Activated CD8-positive, alpha-beta T cell treated with anti-CD3 and anti-CD28 coated beads for 36 hours (primary cell): Measurements from ENCODE around the gene CAVIN1. TPM values are rescaled to one million over a fixed set of nuclear protein-coding genes. Genes with fewer than 3 reads are reported as not detected.

Experiments
- ATAC-seq: fragments of 200-7000 bp; cut with Tn5 transposase; one replicate; pipeline ENCODE4 v1.10.0; 2021; ENCODE audit warnings: mild to moderate bottlenecking, moderate library complexity
- CTCF ChIA-PET: fragments of 350-600 bp; sonication (Branson Sonifier 250); formaldehyde crosslinking; loops from one replicate; lab custom pipeline; 2021; ENCODE audit warnings: antibody characterized with exemption; lab: Charles Lee
- POLR2A ChIA-PET: fragments of 350-600 bp; sonication (Branson Sonifier 250); formaldehyde crosslinking; loops from one replicate; lab custom pipeline; 2021; ENCODE audit warnings: antibody characterized with exemption; lab: Charles Lee
- DNase-seq: peaks from one replicate; pipeline ENCODE4 v3.0.0-alpha.2; 2020
- H3K27ac Mint-ChIP-seq: one replicate; pipeline ENCODE4 v1.8.0; 2021; ENCODE audit warnings: mild to moderate bottlenecking, mixed read lengths
- H3K27me3 Mint-ChIP-seq: one replicate; pipeline ENCODE4 v1.8.0; 2021; ENCODE audit warnings: mixed read lengths
- H3K36me3 Mint-ChIP-seq: one replicate; pipeline ENCODE4 v1.8.0; 2021; ENCODE audit warnings: low read depth, mixed read lengths
- H3K4me1 Mint-ChIP-seq: one replicate; pipeline ENCODE4 v1.8.0; 2021; ENCODE audit warnings: low read depth, mixed read lengths
- H3K4me3 Mint-ChIP-seq: one replicate; pipeline ENCODE4 v1.8.0; 2021; ENCODE audit warnings: mild to moderate bottlenecking, moderate library complexity, mixed read lengths
- H3K9me3 Mint-ChIP-seq: one replicate; pipeline ENCODE4 v1.8.0; 2021; ENCODE audit warnings: mixed read lengths
- intact Hi-C: fragments of 100-400 bp; cut with micrococcal nuclease; formaldehyde crosslinking; loops from one replicate; pipeline ENCODE4 v1.10.0; 2022
- total RNA-seq, 2 experiments: library from RNA; stranded (reverse); gene quantifications; one replicate each; pipeline ENCODE4 v1.2.3, GENCODE V29; 2021
- TF ChIP-seq, protein P1 (sequence below): fragments of 200-600 bp; IDR thresholded peaks from one replicate; pipeline ENCODE4 v1.8.0; 2022; ENCODE audit warnings: antibody characterized with exemption, mild to moderate bottlenecking

Gene CAVIN1
- total RNA-seq, 2 experiments from 2014 or later = 1.8 to 2.0 TPM

DNA sequence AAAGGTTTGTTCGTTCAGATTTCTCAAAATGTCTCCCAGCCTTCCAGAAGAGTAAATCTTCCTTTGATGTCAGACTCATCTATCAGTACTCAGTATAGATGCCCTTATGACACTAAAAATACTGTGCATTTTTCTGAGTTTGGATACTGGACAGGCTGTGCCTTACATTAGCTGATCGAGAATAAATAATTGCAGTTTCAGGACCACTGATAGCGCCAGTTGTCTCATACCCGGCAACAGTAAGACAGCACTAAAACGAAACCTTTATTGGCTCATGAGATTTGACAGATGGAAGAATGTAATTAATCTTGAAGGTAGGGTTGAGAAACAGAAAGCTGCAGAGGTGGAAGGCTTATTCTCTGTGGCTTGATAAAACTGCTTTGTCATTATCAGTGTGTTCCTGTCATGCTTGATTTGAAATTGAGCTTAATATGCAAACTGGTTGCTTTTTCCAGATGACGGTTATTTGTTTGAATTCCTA, 36.8 kb upstream of the CAVIN1 start:
- Mint-ChIP-seq H3K9me3 (no peaks in the 10 kb centered on the region), H3K36me3 (no peaks in the 10 kb centered on the region), H3K27me3 (peaks cover 3% of the 10 kb centered on the region), H3K4me3 (peak overlapping the region; percentile 77), H3K27ac (no peak overlapping the region), H3K4me1 (peaks cover 42% of the 10 kb centered on the region)
- TF ChIP-seq, protein P1, sequence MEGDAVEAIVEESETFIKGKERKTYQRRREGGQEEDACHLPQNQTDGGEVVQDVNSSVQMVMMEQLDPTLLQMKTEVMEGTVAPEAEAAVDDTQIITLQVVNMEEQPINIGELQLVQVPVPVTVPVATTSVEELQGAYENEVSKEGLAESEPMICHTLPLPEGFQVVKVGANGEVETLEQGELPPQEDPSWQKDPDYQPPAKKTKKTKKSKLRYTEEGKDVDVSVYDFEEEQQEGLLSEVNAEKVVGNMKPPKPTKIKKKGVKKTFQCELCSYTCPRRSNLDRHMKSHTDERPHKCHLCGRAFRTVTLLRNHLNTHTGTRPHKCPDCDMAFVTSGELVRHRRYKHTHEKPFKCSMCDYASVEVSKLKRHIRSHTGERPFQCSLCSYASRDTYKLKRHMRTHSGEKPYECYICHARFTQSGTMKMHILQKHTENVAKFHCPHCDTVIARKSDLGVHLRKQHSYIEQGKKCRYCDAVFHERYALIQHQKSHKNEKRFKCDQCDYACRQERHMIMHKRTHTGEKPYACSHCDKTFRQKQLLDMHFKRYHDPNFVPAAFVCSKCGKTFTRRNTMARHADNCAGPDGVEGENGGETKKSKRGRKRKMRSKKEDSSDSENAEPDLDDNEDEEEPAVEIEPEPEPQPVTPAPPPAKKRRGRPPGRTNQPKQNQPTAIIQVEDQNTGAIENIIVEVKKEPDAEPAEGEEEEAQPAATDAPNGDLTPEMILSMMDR = no peak
- DNase-seq (peak; percentile 50), ATAC-seq (peak; percentile 67)
- CTCF ChIA-PET = interaction anchor here (0.9 to 2.7 kb wide), 9 partner anchors 10 to 238 kb away, joined by 3 to 8 read pairs (median 4); no protein-coding TSS in a partner anchor
- intact Hi-C loops = no loop called here
- POLR2A ChIA-PET = interaction anchor here (0.8 kb wide), 1 partner anchor 84 kb away, joined by 3 read pairs; no protein-coding TSS in a partner anchor

DNA sequence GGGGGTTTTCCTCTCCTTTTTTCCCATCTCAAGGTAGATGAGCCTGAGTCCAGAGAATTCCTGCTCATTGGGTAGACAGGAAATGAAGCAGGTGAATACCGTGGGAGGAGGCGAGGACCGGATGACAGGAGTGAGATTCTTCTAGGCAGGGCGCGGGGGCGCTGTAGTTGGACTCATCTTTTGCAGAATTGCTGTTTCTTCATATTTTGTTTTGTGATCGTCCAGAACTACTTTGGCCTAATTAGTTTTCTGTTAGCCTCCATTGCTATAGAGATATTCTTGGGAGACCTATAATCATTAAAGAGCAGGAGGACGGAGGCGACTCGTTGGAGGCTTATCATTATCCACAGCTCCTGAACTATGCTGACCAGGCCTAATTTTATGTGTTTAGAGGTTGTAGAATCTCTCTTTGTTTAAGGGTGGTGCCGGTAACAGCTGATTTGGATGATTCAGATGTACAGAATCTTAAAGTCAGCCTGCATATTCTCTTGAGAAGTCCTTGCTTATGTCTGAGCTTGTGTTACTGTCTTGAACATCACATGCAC, 36.3 kb upstream of the CAVIN1 start:
- TF ChIP-seq, protein P1 = no peak
- no peaks in the 10 kb centered on the region for H3K9me3 Mint-ChIP-seq
- H3K4me3 Mint-ChIP-seq = peak overlapping the region; percentile 77
- ChIA-PET POLR2A (interaction anchor here (0.8 kb wide), 1 partner anchor 83 kb away, joined by 3 read pairs; no protein-coding TSS in a partner anchor), CTCF (interaction anchor here (0.9 to 2.7 kb wide), 8 partner anchors 11 to 237 kb away, joined by 3 to 8 read pairs (median 4); no protein-coding TSS in a partner anchor)
- peaks cover 3% of the 10 kb centered on the region for H3K27me3 Mint-ChIP-seq
- intact Hi-C loops = no loop called here
- H3K4me1 Mint-ChIP-seq = peaks cover 42% of the 10 kb centered on the region
- peak overlapping the region; percentile 79 for H3K27ac Mint-ChIP-seq
- no peaks in the 10 kb centered on the region for H3K36me3 Mint-ChIP-seq
- peak; percentile 3 for ATAC-seq
- DNase-seq = peak; percentile 64

DNA sequence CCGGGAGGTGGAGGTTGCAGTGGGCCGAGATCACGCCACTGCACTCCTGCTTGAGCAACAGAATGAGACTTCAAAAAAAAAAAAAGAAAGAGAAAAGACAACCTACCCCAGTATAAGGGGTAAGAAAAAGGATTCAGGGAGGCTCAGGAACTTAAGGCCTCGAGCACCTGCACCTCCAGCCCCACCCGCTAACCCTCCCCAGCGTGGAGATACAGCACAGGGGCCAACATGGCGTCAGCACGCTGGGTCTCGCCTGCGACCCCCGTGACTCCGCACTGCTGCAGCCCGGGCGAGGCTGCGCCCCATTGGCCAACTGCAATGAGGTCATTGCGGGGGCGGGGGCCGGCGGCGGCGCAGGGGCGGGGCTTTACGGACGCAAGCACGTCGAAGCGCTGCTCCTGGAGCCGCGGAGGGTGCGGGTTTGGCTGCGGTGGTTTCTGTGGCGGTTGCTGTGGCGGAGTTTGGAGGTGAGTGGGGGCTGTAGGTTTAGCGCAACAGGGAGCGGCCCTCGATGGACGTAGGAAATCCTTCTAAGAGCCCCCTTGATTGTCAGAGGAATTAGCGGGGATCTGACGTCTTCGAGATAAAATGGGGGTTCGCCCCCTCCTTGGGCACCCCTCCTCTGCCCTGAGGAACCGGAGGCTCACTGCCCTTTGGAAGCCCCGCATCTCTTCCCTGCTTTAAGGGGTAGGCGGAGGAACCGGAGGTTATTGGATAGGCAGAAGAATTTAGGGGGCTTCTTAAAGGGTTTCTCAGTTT, 35.6 kb upstream of the CAVIN1 start, which contains the start of gene ATP6V0A1:
Gene ATP6V0A1, plus strand, starts transcription at position 382 of the 759 bp plus-strand sequence. CDS start 2,017 bp downstream, outside the sequence.
- ATAC-seq = peak; percentile 89
- POLR2A ChIA-PET = no interaction called here
- Mint-ChIP-seq H3K9me3 (no peaks in the 10 kb centered on the region), H3K27me3 (peaks cover 3% of the 10 kb centered on the region), H3K4me1 (peaks cover 42% of the 10 kb centered on the region), H3K27ac (peak within 1 kb of the TSS; percentile 79), H3K4me3 (peak within 1 kb of the TSS; percentile 77), H3K36me3 (no peaks in the 10 kb centered on the region)
- intact Hi-C loops = no loop called here
- CTCF ChIA-PET = interaction anchor here (1.0 to 1.4 kb wide), 3 partner anchors 11 to 73 kb away, joined by 3 to 5 read pairs (median 3); no protein-coding TSS in a partner anchor
- TF ChIP-seq, protein P1 = no peak
- peak; percentile 96 for DNase-seq

DNA sequence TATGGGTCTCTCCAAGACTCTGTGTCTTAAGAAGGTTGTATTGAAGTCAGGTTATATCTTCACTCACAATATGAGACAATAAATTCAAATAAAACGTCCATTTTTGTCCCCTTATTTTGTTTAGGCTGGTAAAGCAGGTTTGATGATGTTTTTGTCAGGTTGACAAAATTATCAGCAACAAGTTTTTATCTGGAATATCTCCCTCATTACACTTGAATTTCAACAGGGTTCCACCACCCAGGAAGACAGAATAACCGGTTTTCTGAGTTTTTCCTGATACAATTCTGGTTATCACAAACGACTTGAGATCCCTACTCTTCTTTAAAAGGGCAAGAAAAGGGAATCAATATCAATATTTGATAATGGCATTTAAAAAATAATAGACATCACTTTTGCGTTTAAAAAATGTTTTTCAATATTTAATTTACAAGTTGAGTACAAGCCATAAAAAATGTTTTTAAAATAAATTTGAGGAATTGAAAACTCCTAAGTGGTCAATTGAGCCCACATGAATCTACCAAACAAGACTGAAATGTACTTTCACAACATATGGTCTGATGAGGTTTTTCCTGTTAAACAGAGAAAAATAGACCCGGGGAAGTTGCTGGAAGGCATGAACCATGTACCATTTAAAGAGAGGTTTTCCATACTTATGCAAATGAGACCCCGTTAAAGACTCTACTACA, 34.2 kb upstream of the CAVIN1 start:
- H3K27ac Mint-ChIP-seq = peak overlapping the region; percentile 13
- H3K4me3 Mint-ChIP-seq = peak overlapping the region; percentile 49
- ChIA-PET POLR2A (interaction anchor here (0.7 to 1.0 kb wide), 2 partner anchors 65 to 83 kb away, joined by 3 read pairs; no protein-coding TSS in a partner anchor), CTCF (interaction anchor here (0.6 to 1.7 kb wide), 3 partner anchors 16 to 121 kb away, joined by 3 to 7 read pairs (median 3); no protein-coding TSS in a partner anchor)
- peaks cover 44% of the 10 kb centered on the region for H3K4me1 Mint-ChIP-seq
- no peak for DNase-seq
- no peak for ATAC-seq
- TF ChIP-seq, protein P1 = no peak
- H3K9me3 Mint-ChIP-seq = no peaks in the 10 kb centered on the region
- H3K36me3 Mint-ChIP-seq = no peaks in the 10 kb centered on the region
- H3K27me3 Mint-ChIP-seq = peaks cover 3% of the 10 kb centered on the region
- intact Hi-C loops = no loop called here
